Nephron progenitor cell (in vitro differentiated cells): ENCODE measurements around the gene NFIX.

Source experiments
- DNase-seq: peaks from one replicate; pipeline ENCODE4 v3.0.0; 2021
- H3K27ac Mint-ChIP-seq: 2 replicates; pipeline ENCODE4 v1.8.0; 2021; ENCODE audit warnings: mild to moderate bottlenecking, moderate library complexity, mixed read lengths
- H3K27me3 Mint-ChIP-seq: 2 replicates; pipeline ENCODE4 v1.8.0; 2021; ENCODE audit warnings: mild to moderate bottlenecking, low read depth, mixed read lengths; ENCODE audit not compliant: poor library complexity
- H3K36me3 Mint-ChIP-seq: 2 replicates; pipeline ENCODE4 v1.8.0; 2021; ENCODE audit warnings: low read depth, mixed read lengths
- H3K4me1 Mint-ChIP-seq: 2 replicates; pipeline ENCODE4 v1.8.0; 2021; ENCODE audit warnings: mixed read lengths
- H3K4me3 Mint-ChIP-seq: 2 replicates; pipeline ENCODE4 v1.8.0; 2021; ENCODE audit warnings: mild to moderate bottlenecking, moderate library complexity, mixed read lengths
- H3K9me3 Mint-ChIP-seq: 2 replicates; pipeline ENCODE4 v1.8.0; 2021; ENCODE audit warnings: mild to moderate bottlenecking, moderate library complexity, mixed read lengths
- CTCF ChIP-seq: fragments of 200-600 bp; sonication (generic); IDR thresholded peaks from 2 replicates; pipeline ENCODE4 v1.5.0; 2021; ENCODE audit warnings: antibody characterized with exemption

The NFIX gene

GRCh38 chr19:13033819-13034611 is 38.7 kb downstream of the NFIX start:
- no peak overlapping the region for H3K4me3 Mint-ChIP-seq
- peaks cover 100% of the 10 kb centered on the region for H3K27me3 Mint-ChIP-seq
- no peaks in the 10 kb centered on the region for H3K9me3 Mint-ChIP-seq
- no peak overlapping the region for H3K27ac Mint-ChIP-seq
- peak; percentile 61 for DNase-seq
- peaks cover 32% of the 10 kb centered on the region for H3K4me1 Mint-ChIP-seq
- peak; percentile 47 for TF ChIP-seq CTCF
- no peaks in the 10 kb centered on the region for H3K36me3 Mint-ChIP-seq

- TF ChIP-seq CTCF = no peak
- no peak overlapping the region for H3K27ac Mint-ChIP-seq
- H3K4me1 Mint-ChIP-seq = peaks cover 32% of the 10 kb centered on the region
- H3K4me3 Mint-ChIP-seq = no peak overlapping the region
- no peak for DNase-seq
- no peaks in the 10 kb centered on the region for H3K36me3 Mint-ChIP-seq
- H3K27me3 Mint-ChIP-seq = peaks cover 100% of the 10 kb centered on the region
- H3K9me3 Mint-ChIP-seq = no peaks in the 10 kb centered on the region
These were observed 39.4 kb downstream of the NFIX start for GRCh38 chr19:13034636-13035035.

GRCh38 chr19:13035820-13036365 is 40.6 kb downstream of the NFIX start:
- peaks cover 100% of the 10 kb centered on the region for H3K27me3 Mint-ChIP-seq

GRCh38 chr19:13036366-13036976 is 41.2 kb downstream of the NFIX start:
- Mint-ChIP-seq H3K4me1 (peaks cover 31% of the 10 kb centered on the region), H3K9me3 (no peaks in the 10 kb centered on the region), H3K36me3 (no peaks in the 10 kb centered on the region), H3K27ac (no peak overlapping the region), H3K4me3 (no peak overlapping the region), H3K27me3 (peaks cover 100% of the 10 kb centered on the region)
- DNase-seq = no peak
- no peak for TF ChIP-seq CTCF

More at GRCh38 chr19:13035820-13036365, 40.6 kb downstream of the NFIX start:
- no peak for DNase-seq
- H3K36me3 Mint-ChIP-seq = no peaks in the 10 kb centered on the region
- TF ChIP-seq CTCF = no peak
- H3K9me3 Mint-ChIP-seq = no peaks in the 10 kb centered on the region
- no peak overlapping the region for H3K27ac Mint-ChIP-seq
- H3K4me1 Mint-ChIP-seq = peaks cover 32% of the 10 kb centered on the region
- no peak overlapping the region for H3K4me3 Mint-ChIP-seq

- no peak for TF ChIP-seq CTCF
- Mint-ChIP-seq H3K4me1 (peaks cover 24% of the 10 kb centered on the region), H3K4me3 (no peak overlapping the region), H3K36me3 (no peaks in the 10 kb centered on the region), H3K27ac (no peak overlapping the region), H3K9me3 (no peaks in the 10 kb centered on the region), H3K27me3 (peaks cover 98% of the 10 kb centered on the region)
- DNase-seq = no peak
These were observed 41.9 kb downstream of the NFIX start for GRCh38 chr19:13037161-13037560.
